Measurements from ENCODE around the gene NASP.

NASP gene

GRCh38 chr1:45619149-45619921 is 35.5 kb downstream of the NASP start:
- no peak for DNase-seq (ENCODE audit: low read depth in 3 of 3)

GRCh38 chr1:45620588-45621500 is 37.0 kb downstream of the NASP start:
- no peak for DNase-seq (ENCODE audit: low read depth in 3 of 3)

GRCh38 chr1:45621501-45621836 is 37.6 kb downstream of the NASP start:
- no peak for DNase-seq (ENCODE audit: low read depth in 3 of 3)

DNA sequence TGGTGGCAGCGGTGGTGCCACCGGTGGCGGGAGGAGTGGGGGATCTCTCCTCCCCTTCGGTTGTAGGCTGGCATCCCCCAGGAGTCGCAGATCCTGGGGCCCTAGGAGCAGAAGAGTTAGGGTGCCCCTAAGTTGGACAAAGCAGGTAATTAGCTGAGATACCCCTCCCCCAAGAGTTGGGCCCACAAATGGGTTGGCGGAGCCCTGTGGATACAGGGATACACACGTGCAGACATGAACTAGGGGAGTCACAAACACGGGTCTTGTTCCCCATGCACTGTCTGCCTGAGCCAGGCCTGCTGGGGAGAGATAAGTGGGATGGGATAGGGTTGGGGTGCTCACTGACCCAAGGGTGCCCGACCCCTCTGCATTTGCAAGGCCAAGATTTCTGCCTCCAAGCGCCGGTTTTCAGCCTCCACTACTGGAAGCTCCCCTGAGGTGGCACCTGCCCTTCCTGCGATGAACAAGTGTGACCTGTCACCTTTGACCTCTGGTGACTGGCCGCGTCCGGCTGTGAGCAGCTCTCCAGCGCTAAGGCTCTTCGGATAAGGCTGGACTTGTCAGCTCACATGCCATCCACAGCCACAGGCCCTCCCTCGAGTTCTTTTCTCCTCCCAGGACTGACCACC is 38.2 kb downstream of the NASP start:
- no peak for DNase-seq (ENCODE audit: low read depth in 3 of 3)

DNA sequence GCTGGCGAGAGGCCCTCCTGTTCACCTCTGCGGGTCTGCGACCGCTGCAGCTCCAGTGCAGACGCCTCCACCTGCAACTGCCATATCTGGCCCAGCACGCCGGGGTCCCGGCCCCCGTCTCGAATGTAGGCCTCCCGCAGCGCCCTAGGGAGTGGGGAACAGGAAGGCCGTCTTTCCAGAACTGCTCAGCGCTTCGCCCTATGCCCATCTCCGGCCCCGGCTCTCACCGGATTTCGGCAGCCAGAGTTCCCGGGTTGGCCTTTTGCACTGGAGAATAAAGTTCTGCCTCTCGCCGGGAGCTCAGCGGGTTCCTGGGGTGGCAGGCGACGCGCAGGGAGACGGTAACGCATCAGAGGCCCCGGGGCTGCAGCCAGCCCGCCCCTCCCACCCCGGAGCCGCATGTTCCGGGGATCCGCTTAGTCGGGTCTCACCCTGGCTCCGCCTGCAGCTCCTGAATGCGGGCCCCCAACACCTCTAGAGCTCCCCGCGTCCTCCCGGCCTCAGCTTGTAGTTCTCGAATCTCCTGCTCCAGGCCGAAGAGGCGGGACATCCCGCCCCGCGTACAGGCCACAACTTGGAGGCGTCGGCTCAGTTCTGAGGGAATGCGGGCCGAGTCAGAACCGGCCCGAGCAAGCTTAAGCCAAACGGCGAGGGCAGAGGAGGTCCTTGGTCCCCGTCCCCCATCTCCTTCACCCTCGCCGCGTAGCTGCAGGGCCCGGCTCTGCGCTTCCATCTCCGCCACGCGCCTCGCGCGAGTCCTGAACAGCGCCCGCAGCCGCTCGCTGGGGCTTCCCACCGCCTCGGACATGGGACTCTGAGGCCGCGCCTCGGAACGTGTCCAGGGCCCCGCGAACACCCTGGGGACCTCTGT is 38.9 kb downstream of the NASP start:
- DNase-seq (ENCODE audit: low read depth in 3 of 3), result no peak

GRCh38 chr1:45623972-45624371 is 40.1 kb downstream of the NASP start, which contains the start of gene CCDC17:
Gene CCDC17, minus strand, starts transcription at chr1:45624054. Its CDS starts 145 bp downstream, at chr1:45623909.
- DNase-seq (ENCODE audit: low read depth in 3 of 3), result no peak

- no peak for DNase-seq (ENCODE audit: low read depth in 3 of 3)
These were observed 45.2 kb downstream of the NASP start for GRCh38 chr1:45629035-45629434.

- DNase-seq (ENCODE audit: low read depth in 3 of 3), result no peak
These were observed 46.6 kb downstream of the NASP start for GRCh38 chr1:45630429-45630828.

- DNase-seq (ENCODE audit: low read depth in 3 of 3), result no peak
These were observed 51.4 kb downstream of the NASP start for GRCh38 chr1:45635211-45635610.

GRCh38 chr1:45640293-45640692 is 56.5 kb downstream of the NASP start:
- DNase-seq (ENCODE audit: low read depth in 3 of 3), result no peak

DNA sequence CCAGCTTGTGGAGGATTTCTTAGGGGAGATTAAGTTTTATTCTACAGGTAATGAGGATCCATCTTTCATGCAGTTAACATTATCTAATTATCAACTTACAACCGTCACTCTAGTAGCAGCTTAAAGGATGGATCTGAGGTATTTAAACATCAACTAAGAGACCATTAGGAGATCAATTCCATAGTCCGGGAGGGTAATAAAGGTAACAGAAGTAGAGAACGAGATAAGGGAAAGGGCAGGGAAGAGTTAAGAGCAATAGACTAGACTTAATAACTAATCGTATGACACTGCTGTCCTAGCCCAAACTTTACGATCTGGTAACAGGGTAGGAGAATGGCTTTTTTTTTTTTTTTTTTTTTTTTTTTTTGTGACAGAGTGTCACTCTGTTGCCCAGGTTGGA is 59.5 kb downstream of the NASP start:
- no peak for DNase-seq (ENCODE audit: low read depth in 3 of 3)

- DNase-seq (ENCODE audit: low read depth in 3 of 3), result no peak
These were observed 60.1 kb downstream of the NASP start for GRCh38 chr1:45643978-45644377.

DNA sequence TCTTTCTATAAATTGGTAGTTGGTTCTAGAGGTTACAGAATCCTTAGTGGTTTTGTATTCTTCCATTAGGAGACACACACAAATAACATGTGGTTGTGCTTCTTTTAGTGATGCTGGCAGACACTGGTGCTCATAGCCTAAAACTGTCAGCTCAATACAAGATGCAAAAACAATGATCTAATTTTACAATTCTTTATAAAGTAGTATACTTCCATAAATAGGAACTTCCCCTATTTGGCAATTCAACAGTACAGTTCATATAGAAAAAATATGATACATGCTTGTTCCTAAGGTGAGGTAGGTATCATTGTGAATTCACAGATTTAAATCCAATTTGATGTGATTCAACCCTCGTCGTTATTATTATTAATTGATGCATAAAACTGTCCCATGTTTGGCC is 60.8 kb downstream of the NASP start:
- DNase-seq (ENCODE audit: low read depth in 3 of 3), result no peak

DNA sequence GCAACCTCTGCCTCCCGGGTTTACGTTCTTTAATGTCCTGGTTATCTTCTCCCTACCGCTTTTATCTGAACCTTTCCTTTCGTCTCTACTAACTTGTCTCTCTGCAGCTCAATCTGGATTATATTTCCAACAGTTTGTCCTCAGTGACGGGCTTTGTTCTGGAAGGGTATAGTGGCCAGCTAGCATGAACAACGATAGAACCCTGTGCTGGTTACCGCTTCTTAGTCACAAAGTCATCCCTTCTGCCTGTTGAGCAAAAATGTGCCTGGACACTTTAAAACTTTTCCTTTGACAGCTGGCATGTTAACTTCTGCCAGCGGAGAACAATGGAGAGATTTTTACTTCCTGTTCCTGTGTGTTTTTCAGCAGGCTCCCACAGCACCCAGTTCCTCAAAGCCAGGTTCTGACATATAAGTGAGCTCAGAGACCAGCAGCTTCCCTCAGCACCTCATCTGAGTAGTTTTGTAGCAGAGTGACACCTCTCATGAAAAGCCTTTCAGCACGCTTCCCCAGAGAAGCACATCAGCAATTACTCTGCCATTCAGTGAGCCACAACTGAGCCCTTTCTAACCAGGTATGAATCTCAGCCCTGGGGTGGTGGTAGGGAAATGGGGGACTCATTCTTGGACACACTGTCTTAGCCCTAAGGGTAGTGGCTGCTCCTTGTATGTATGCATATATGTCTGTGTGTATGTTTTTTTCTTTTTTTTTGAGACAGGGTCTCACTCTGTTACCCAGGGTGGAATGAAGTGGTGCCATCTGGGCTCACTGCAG is 63.6 kb downstream of the NASP start:
- no peak for DNase-seq (ENCODE audit: low read depth in 3 of 3)

DNA sequence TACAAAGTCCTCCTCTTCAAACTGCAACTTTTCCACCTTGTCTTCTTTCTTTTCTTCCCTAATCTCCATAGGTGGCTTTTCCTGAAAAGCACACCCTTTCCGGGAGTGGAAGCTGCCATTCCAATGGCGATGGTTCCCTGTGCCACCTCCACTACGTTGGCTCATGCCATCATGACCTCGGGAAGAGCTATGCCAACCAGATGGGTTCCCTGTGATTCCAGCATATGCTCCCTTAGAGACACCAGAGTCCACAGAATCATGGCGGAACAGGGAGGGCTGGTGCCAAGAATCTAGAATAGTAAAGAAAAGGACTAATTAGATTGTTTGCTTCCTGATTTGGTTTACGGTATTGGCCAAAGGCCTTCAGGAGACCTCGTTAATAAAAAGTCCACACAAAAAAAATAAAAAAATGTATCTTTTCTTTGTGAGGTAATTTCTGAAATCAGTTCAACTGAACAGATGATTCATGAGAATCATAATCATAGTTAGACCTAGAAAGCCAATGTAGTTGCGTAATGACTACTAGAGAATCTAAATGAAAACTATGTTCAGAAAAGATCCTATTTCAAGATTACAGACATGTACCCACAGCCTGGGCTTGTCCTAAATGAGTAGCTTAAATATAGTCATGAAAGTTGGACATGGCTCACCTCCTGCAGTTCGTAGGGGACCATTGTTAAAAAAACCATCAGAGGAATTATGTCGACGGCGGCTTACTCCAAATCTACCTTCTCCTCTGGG is 70.9 kb downstream of the NASP start:
- no peak for DNase-seq (ENCODE audit: low read depth in 3 of 3)

- no peak for DNase-seq (ENCODE audit: low read depth in 3 of 3)
These were observed 72.9 kb downstream of the NASP start for GRCh38 chr1:45656573-45657226.

- DNase-seq (ENCODE audit: low read depth in 3 of 3), result no peak
These were observed 74.3 kb downstream of the NASP start for GRCh38 chr1:45658171-45658570.

GRCh38 chr1:45659222-45659621 is 75.4 kb downstream of the NASP start:
- DNase-seq (ENCODE audit: low read depth in 3 of 3), result no peak

DNA sequence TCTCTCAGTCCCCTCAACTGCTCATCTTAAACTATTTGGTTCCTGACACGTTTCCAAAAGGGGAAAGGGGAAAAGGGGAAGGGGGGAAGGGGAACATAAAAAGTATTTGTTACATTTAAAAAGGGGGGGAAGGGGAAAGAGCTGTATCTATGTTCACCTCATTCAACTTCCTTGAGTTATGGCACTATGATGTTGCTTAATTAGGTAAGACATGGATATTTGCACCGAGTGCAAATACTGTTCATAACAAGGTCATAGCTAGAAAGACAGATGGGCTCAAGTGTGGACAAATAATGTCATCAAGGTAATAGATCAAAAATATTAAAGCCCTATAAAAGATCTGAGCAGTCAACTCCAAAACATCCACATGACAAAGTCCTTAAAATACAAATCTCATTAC is 76.5 kb downstream of the NASP start:
- no peak for DNase-seq (ENCODE audit: low read depth in 3 of 3)

DNA sequence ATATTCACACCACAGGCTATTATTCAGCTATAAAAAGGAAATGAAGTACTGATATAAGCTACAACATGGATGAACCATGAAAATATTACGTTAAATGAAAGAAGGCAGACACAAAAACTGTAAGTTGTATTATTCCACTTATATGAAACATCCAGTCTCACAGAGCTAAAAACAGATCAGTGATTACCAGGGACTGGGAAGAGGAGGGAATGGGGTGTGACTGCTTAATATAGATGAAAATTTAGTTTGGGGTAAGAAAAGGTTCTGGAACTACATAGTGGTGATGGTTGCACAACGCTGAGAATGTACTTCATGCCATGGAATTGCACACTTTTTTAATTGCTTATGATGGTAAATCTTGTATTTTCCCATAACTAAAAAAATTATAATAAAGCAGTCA is 83.0 kb downstream of the NASP start:
- no peak for DNase-seq (ENCODE audit: low read depth in 3 of 3)

Data from stimulated activated CD4-positive, alpha-beta T cell treated with anti-CD3 and anti-CD28 coated beads, TNF-alpha, amount 100 ng/mL, for 4 hours (primary cell).